ENCODE measurements around the gene MFN1. TPM values are rescaled to one million over a fixed set of nuclear protein-coding genes. Genes with fewer than 3 reads are reported as not detected.
A peak's percentile ranks its signal among the peaks of the same experiment; 100 is the strongest.

The MFN1 gene
- total RNA-seq (2021) = 45.2 and 46.0 TPM in 2 replicates
- long read RNA-seq, full-length matches to known transcripts = 33 of 78 reads
- long read RNA-seq, partial matches to known transcripts = 26 of 78 reads
- long read RNA-seq, other reads (novel, unspliced or antisense) = 19 of 78 reads

DNA sequence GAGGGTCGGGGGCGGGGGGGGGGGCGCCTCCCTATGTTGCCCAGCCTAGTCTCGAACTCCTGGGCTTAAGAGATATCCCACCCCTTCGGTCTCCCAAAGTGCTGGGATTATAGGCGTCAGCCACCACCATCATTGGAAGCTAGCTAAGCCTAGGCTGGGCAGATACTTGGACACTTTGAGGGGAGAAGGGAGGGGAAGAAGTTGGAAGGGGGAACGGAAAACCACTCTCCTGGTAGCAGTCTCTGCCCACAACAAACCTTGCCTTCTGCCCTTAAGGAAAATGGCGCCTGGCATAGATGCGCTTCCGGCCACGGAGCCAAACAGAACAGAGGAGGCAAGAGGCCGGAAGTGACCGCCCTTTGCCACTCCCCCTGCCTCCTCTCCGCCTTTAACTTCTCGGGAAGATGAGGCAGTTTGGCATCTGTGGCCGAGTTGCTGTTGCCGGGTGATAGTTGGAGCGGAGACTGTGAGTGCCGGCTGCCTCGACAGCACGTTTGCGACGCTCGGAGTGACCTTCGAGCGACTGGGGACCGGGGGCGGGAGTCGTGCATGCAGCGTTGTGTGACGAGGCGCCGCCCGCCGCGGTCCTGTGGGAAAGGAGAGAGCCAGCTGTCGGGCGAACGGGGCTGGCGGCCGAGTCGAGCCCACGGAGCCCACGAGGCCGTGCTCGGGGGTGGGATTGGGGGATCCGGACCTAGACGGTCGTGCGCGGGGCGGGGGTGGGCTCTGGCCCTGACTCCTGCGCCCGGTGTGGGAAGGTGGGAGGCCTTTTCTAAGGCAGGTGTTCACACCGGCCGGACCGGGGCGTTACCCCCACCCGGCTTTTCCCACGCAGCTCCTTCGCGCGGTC, at the start of gene MFN1:
Gene MFN1 (plus strand): TSS at position 365 of the 850 bp plus-strand sequence. CDS start 1,143 bp downstream, outside the sequence.
- no peaks in the 10 kb centered on the region for H3K27me3 ChIP-seq (ENCODE audit: insufficient read depth, low read length)
- H4K8ac ChIP-seq (replicated peaks; ENCODE audit: insufficient read length, low read depth, low read length) = peak within 1 kb of the TSS; percentile 89
- no peak within 1 kb of the TSS for H2AK5ac ChIP-seq (ENCODE audit: insufficient read length, low read length)
- peak within 1 kb of the TSS; percentile 76 for H3K9ac ChIP-seq (ENCODE audit: extremely low read depth, insufficient read length, low read length)
- Mint-ChIP-seq H3K9me3 (no peaks in the 10 kb centered on the region; a peak in 1 of 5 replicates), H3K4me3 (peak within 1 kb of the TSS; percentile 97 to 98), H3K36me3 (ENCODE audit: insufficient read depth in 1 of 3, low read depth in 3 of 3) (peaks cover 4 to 22% (median 20%) of the 10 kb centered on the region in 3 experiments; a peak in 6 of 7 replicates), H3K27ac (peak within 1 kb of the TSS; percentile 96 to 99 (median 98)), H3K27me3 (ENCODE audit: low read depth) (no peaks in the 10 kb centered on the region), H3K4me1 (peaks cover 9 to 10% of the 10 kb centered on the region in 2 experiments)
- no peak within 1 kb of the TSS for H2BK5ac ChIP-seq (ENCODE audit: insufficient read length, low read length)
- peaks cover 4% of the 10 kb centered on the region for H3K23me2 ChIP-seq (ENCODE audit: insufficient read length, low read depth, low read length, poor library complexity, severe bottlenecking)
- no peak within 1 kb of the TSS for H2BK120ac ChIP-seq (ENCODE audit: low read depth, low read length, poor library complexity, severe bottlenecking)
- no peaks in the 10 kb centered on the region for H3K9me3 ChIP-seq (ENCODE audit: control insufficient read depth, low read depth, low read length)
- no peak within 1 kb of the TSS for H3K23ac ChIP-seq (ENCODE audit: insufficient read length, low read depth, low read length)
- peak within 1 kb of the TSS; percentile 96 for H3K4me2 ChIP-seq (ENCODE audit: insufficient read depth, insufficient read length, low read length)
- H3K79me1 ChIP-seq (ENCODE audit: insufficient read depth, low read depth, low read length, poor library complexity, severe bottlenecking) = no peaks in the 10 kb centered on the region
- H3K4ac ChIP-seq (ENCODE audit: low read depth, low read length) = no peak within 1 kb of the TSS; the same call in 1 of the 2 replicates
- H2BK12ac ChIP-seq (ENCODE audit: insufficient read length, low read depth, low read length) = no peak within 1 kb of the TSS
- TF ChIP-seq, protein P1, sequence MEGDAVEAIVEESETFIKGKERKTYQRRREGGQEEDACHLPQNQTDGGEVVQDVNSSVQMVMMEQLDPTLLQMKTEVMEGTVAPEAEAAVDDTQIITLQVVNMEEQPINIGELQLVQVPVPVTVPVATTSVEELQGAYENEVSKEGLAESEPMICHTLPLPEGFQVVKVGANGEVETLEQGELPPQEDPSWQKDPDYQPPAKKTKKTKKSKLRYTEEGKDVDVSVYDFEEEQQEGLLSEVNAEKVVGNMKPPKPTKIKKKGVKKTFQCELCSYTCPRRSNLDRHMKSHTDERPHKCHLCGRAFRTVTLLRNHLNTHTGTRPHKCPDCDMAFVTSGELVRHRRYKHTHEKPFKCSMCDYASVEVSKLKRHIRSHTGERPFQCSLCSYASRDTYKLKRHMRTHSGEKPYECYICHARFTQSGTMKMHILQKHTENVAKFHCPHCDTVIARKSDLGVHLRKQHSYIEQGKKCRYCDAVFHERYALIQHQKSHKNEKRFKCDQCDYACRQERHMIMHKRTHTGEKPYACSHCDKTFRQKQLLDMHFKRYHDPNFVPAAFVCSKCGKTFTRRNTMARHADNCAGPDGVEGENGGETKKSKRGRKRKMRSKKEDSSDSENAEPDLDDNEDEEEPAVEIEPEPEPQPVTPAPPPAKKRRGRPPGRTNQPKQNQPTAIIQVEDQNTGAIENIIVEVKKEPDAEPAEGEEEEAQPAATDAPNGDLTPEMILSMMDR (conservative IDR thresholded peaks at IDR 0.05) = no peak
- no peaks in the 10 kb centered on the region for H3K4me1 ChIP-seq (ENCODE audit: insufficient read depth, low read length)
- H3K27ac ChIP-seq (ENCODE audit: insufficient read length, low read depth, low read length) = peak within 1 kb of the TSS; percentile 84
- WGBS (ENCODE audit: extremely low coverage, insufficient read length, low lambda C conversion rate) = no CpG with 5 or more reads among the region's 63 CpGs
- peak; percentile 95 for DNase-seq
- peak within 1 kb of the TSS; percentile 85 for H3K14ac ChIP-seq (ENCODE audit: insufficient read depth, low read length)
- peak within 1 kb of the TSS; percentile 99 for H2AFZ ChIP-seq (ENCODE audit: low read length)
- peak within 1 kb of the TSS; percentile 88 for H3K18ac ChIP-seq (ENCODE audit: insufficient read length, low read depth, low read length)
- no peak within 1 kb of the TSS for H3K56ac ChIP-seq (ENCODE audit: insufficient read length, low read depth, low read length)
- no peak within 1 kb of the TSS for H4K91ac ChIP-seq (ENCODE audit: insufficient read length, low read depth, low read length)
- peak within 1 kb of the TSS; percentile 80 for H3T11ph ChIP-seq (ENCODE audit: low read length)
- no peak within 1 kb of the TSS for H2BK15ac ChIP-seq (ENCODE audit: low read depth, low read length)
- peaks cover 1% of the 10 kb centered on the region; the same call in 1 of the 2 replicates for H3K79me2 ChIP-seq (ENCODE audit: insufficient read depth, low read length)
- no peaks in the 10 kb centered on the region for H4K20me1 ChIP-seq (ENCODE audit: control insufficient read depth, insufficient read depth, insufficient read length)
- H4K5ac ChIP-seq (ENCODE audit: insufficient read length, low read depth, low read length) = peak within 1 kb of the TSS; percentile 94
- no peak within 1 kb of the TSS for H2BK20ac ChIP-seq (ENCODE audit: low read depth, low read length, poor library complexity, severe bottlenecking)
